Activated T-helper 17 cell treated with anti-CD3 and anti-CD28 coated beads, Interleukin-2, amount 50 U/mL, for 72 hours (primary cell): ENCODE data around the gene MB21D2. TPM values are rescaled to one million over a fixed set of nuclear protein-coding genes. Genes with fewer than 3 reads are reported as not detected.
"Not testable (repeated sequence)": the region's sequence is repeated elsewhere in the genome, so short reads cannot be mapped to it uniquely, and the experiment has no call there.

Experiments
- ATAC-seq: fragments of 150-1000 bp; cut with Tn5 transposase; replicated peaks from 2 replicates; pipeline ENCODE4 v1.10.0; 2021; ENCODE audit warnings: mild to moderate bottlenecking, moderate library complexity
- H3K27ac Mint-ChIP-seq: one replicate; pipeline ENCODE4 v1.8.0; 2022; ENCODE audit warnings: mixed read lengths
- H3K27me3 Mint-ChIP-seq: one replicate; pipeline ENCODE4 v1.8.0; 2022; ENCODE audit warnings: mixed read lengths
- H3K36me3 Mint-ChIP-seq: one replicate; pipeline ENCODE4 v1.8.0; 2022; ENCODE audit warnings: low read depth, mild to moderate bottlenecking, mixed read lengths
- H3K4me1 Mint-ChIP-seq: one replicate; pipeline ENCODE4 v1.8.0; 2022; ENCODE audit warnings: mixed read lengths
- H3K4me3 Mint-ChIP-seq: one replicate; pipeline ENCODE4 v1.8.0; 2022; ENCODE audit warnings: mild to moderate bottlenecking, mixed read lengths
- H3K9me3 Mint-ChIP-seq: one replicate; pipeline ENCODE4 v1.8.0; 2022; ENCODE audit warnings: mixed read lengths
- total RNA-seq, 2 donors: library from RNA; stranded (reverse); gene quantifications; one replicate each; pipeline ENCODE4 v1.2.3, GENCODE V29; 2022

Gene MB21D2
- total RNA-seq, 2 donors from 2014 or later, result 13.4 to 13.9 TPM

- no peaks in the 10 kb centered on the region for H3K27me3 Mint-ChIP-seq
- peaks cover 32% of the 10 kb centered on the region for H3K4me1 Mint-ChIP-seq
- H3K27ac Mint-ChIP-seq, result peak overlapping the region; percentile 70
- H3K36me3 Mint-ChIP-seq, result no peaks in the 10 kb centered on the region
- ATAC-seq, result peak; percentile 18
- peak overlapping the region; percentile 52 for H3K4me3 Mint-ChIP-seq
- H3K9me3 Mint-ChIP-seq, result no peaks in the 10 kb centered on the region
These were observed 99.5 kb downstream of the MB21D2 start for GRCh38 chr3:192818126-192818525.

- Mint-ChIP-seq H3K27ac (peak overlapping the region; percentile 70), H3K9me3 (no peaks in the 10 kb centered on the region), H3K27me3 (no peaks in the 10 kb centered on the region), H3K36me3 (no peaks in the 10 kb centered on the region), H3K4me1 (peaks cover 32% of the 10 kb centered on the region), H3K4me3 (peak overlapping the region; percentile 52)
- ATAC-seq, result peak; percentile 16
These were observed 100.2 kb downstream of the MB21D2 start for GRCh38 chr3:192817506-192817905.

- Mint-ChIP-seq H3K4me3 (peak overlapping the region; percentile 52), H3K9me3 (no peaks in the 10 kb centered on the region), H3K36me3 (no peaks in the 10 kb centered on the region), H3K27me3 (no peaks in the 10 kb centered on the region), H3K27ac (peak overlapping the region; percentile 70), H3K4me1 (peaks cover 35% of the 10 kb centered on the region)
- ATAC-seq, result peak; percentile 89
These were observed 100.6 kb downstream of the MB21D2 start for GRCh38 chr3:192817053-192817452.

GRCh38 chr3:192816351-192816750 lies 101.3 kb downstream of the MB21D2 start:
- Mint-ChIP-seq H3K27me3 (no peaks in the 10 kb centered on the region), H3K4me1 (peaks cover 35% of the 10 kb centered on the region), H3K36me3 (no peaks in the 10 kb centered on the region), H3K4me3 (peak overlapping the region; percentile 43), H3K9me3 (no peaks in the 10 kb centered on the region), H3K27ac (peak overlapping the region; percentile 70)
- no peak for ATAC-seq

GRCh38 chr3:192812743-192813383 lies 104.8 kb downstream of the MB21D2 start:
- H3K27ac Mint-ChIP-seq, result no peak overlapping the region
- H3K9me3 Mint-ChIP-seq, result no peaks in the 10 kb centered on the region
- peaks cover 24% of the 10 kb centered on the region for H3K4me1 Mint-ChIP-seq
- no peak for ATAC-seq
- H3K27me3 Mint-ChIP-seq, result no peaks in the 10 kb centered on the region
- H3K4me3 Mint-ChIP-seq, result no peak overlapping the region
- no peaks in the 10 kb centered on the region for H3K36me3 Mint-ChIP-seq

GRCh38 chr3:192805711-192806110 lies 111.9 kb downstream of the MB21D2 start:
- ATAC-seq, result no peak

GRCh38 chr3:192804502-192804901 lies 113.2 kb downstream of the MB21D2 start:
- no peak for ATAC-seq
- Mint-ChIP-seq H3K27me3 (no peaks in the 10 kb centered on the region), H3K4me3 (no peak overlapping the region), H3K9me3 (no peaks in the 10 kb centered on the region), H3K4me1 (peaks cover 10% of the 10 kb centered on the region), H3K27ac (no peak overlapping the region), H3K36me3 (peaks cover under 1% of the 10 kb centered on the region)

More at GRCh38 chr3:192805711-192806110, 111.9 kb downstream of the MB21D2 start:
- Mint-ChIP-seq H3K27me3 (no peaks in the 10 kb centered on the region), H3K27ac (no peak overlapping the region), H3K4me3 (no peak overlapping the region), H3K36me3 (no peaks in the 10 kb centered on the region), H3K4me1 (peaks cover 10% of the 10 kb centered on the region), H3K9me3 (no peaks in the 10 kb centered on the region)

- H3K27me3 Mint-ChIP-seq, result no peaks in the 10 kb centered on the region
- ATAC-seq, result no peak
- peaks cover 7% of the 10 kb centered on the region for H3K4me1 Mint-ChIP-seq
- no peaks in the 10 kb centered on the region for H3K9me3 Mint-ChIP-seq
- H3K27ac Mint-ChIP-seq, result no peak overlapping the region
- H3K36me3 Mint-ChIP-seq, result peaks cover 13% of the 10 kb centered on the region
- H3K4me3 Mint-ChIP-seq, result no peak overlapping the region
These were observed 114.4 kb downstream of the MB21D2 start for GRCh38 chr3:192802957-192803899.

- ATAC-seq, result no peak
- H3K9me3 Mint-ChIP-seq, result no peaks in the 10 kb centered on the region
- H3K4me1 Mint-ChIP-seq, result peaks cover 1% of the 10 kb centered on the region
- no peak overlapping the region for H3K4me3 Mint-ChIP-seq
- H3K36me3 Mint-ChIP-seq, result peaks cover 26% of the 10 kb centered on the region
- H3K27me3 Mint-ChIP-seq, result no peaks in the 10 kb centered on the region
- H3K27ac Mint-ChIP-seq, result no peak overlapping the region
These were observed 115.7 kb downstream of the MB21D2 start for GRCh38 chr3:192801985-192802384.

GRCh38 chr3:192799721-192800120 lies 117.9 kb downstream of the MB21D2 start:
- Mint-ChIP-seq H3K4me3 (no peak overlapping the region), H3K9me3 (no peaks in the 10 kb centered on the region), H3K27me3 (no peaks in the 10 kb centered on the region), H3K4me1 (no peaks in the 10 kb centered on the region), H3K36me3 (peaks cover 40% of the 10 kb centered on the region), H3K27ac (no peak overlapping the region)
- ATAC-seq, result no peak

GRCh38 chr3:192795021-192795420 lies 122.6 kb downstream of the MB21D2 start:
- peaks cover 40% of the 10 kb centered on the region for H3K36me3 Mint-ChIP-seq
- no peaks in the 10 kb centered on the region for H3K4me1 Mint-ChIP-seq
- H3K9me3 Mint-ChIP-seq, result no peaks in the 10 kb centered on the region
- ATAC-seq, result no peak
- H3K4me3 Mint-ChIP-seq, result no peak overlapping the region
- H3K27ac Mint-ChIP-seq, result no peak overlapping the region
- H3K27me3 Mint-ChIP-seq, result no peaks in the 10 kb centered on the region

GRCh38 chr3:192794216-192794615 lies 123.4 kb downstream of the MB21D2 start:
- Mint-ChIP-seq H3K27ac (no peak overlapping the region), H3K4me1 (no peaks in the 10 kb centered on the region), H3K4me3 (no peak overlapping the region), H3K9me3 (no peaks in the 10 kb centered on the region), H3K36me3 (peaks cover 36% of the 10 kb centered on the region), H3K27me3 (no peaks in the 10 kb centered on the region)
- ATAC-seq, result no peak

GRCh38 chr3:192788816-192789515 lies 128.7 kb downstream of the MB21D2 start:
- not testable (repeated sequence) for H3K4me1 Mint-ChIP-seq, H3K27me3 Mint-ChIP-seq, H3K27ac Mint-ChIP-seq, H3K4me3 Mint-ChIP-seq, H3K36me3 Mint-ChIP-seq, ATAC-seq, H3K9me3 Mint-ChIP-seq

GRCh38 chr3:192778508-192778907 lies 139.1 kb downstream of the MB21D2 start:
- H3K36me3 Mint-ChIP-seq, result no peaks in the 10 kb centered on the region

More at GRCh38 chr3:192778508-192778907, 139.1 kb downstream of the MB21D2 start:
- ATAC-seq, result no peak
- Mint-ChIP-seq H3K27ac (no peak overlapping the region), H3K27me3 (peaks cover 7% of the 10 kb centered on the region), H3K4me1 (no peaks in the 10 kb centered on the region), H3K9me3 (peaks cover 13% of the 10 kb centered on the region), H3K4me3 (no peak overlapping the region)
